Kidney capillary endothelial cell (primary cell): ENCODE measurements around the gene DNM2.

Experiments used
- DNase-seq: peaks from one replicate; pipeline ENCODE4 v3.0.0-alpha.2; 2018; ENCODE audit warnings: low spot score

Gene DNM2

GRCh38 chr19:10690341-10690781, 27.5 kb upstream of the DNM2 start:
- no peak for DNase-seq

GRCh38 chr19:10691178-10691881, 26.5 kb upstream of the DNM2 start:
- DNase-seq: no peak

- DNase-seq: no peak
Observed at GRCh38 chr19:10691883-10692282, 26.0 kb upstream of the DNM2 start.

GRCh38 chr19:10692673-10693264, 25.1 kb upstream of the DNM2 start:
- no peak for DNase-seq

- no peak for DNase-seq
Observed at GRCh38 chr19:10694706-10695307, 23.1 kb upstream of the DNM2 start.

GRCh38 chr19:10695401-10696398, 22.2 kb upstream of the DNM2 start:
- peak; percentile 93 for DNase-seq

- DNase-seq: peak; percentile 49
Observed at GRCh38 chr19:10699650-10700335, 18.1 kb upstream of the DNM2 start.

- DNase-seq: peak; percentile 13
Observed at GRCh38 chr19:10701955-10702525, 15.8 kb upstream of the DNM2 start.

- no peak for DNase-seq
Observed at GRCh38 chr19:10706990-10707389, 10.9 kb upstream of the DNM2 start.

GRCh38 chr19:10707440-10707839, 10.4 kb upstream of the DNM2 start:
- no peak for DNase-seq

- no peak for DNase-seq
Observed at GRCh38 chr19:10708291-10708690, 9.6 kb upstream of the DNM2 start.

GRCh38 chr19:10712045-10712444, 5.8 kb upstream of the DNM2 start:
- DNase-seq: no peak

GRCh38 chr19:10712754-10713153, 5.1 kb upstream of the DNM2 start:
- DNase-seq: no peak

GRCh38 chr19:10713317-10713716, 4.6 kb upstream of the DNM2 start:
- DNase-seq: no peak

GRCh38 chr19:10717054-10717355, 874 bp upstream of the DNM2 start:
- no peak for DNase-seq

GRCh38 chr19:10718205-10719196, 622 bp downstream of the DNM2 start:
- peak; percentile 25 for DNase-seq

- peak; percentile 22 for DNase-seq
Observed at GRCh38 chr19:10719466-10719961, 1.6 kb downstream of the DNM2 start.

GRCh38 chr19:10720607-10721125, 2.8 kb downstream of the DNM2 start:
- no peak for DNase-seq

- DNase-seq: no peak
Observed at GRCh38 chr19:10723591-10723990, 5.7 kb downstream of the DNM2 start.

- no peak for DNase-seq
Observed at GRCh38 chr19:10724573-10725071, 6.7 kb downstream of the DNM2 start.
